Sigmoid colon (tissue), 4 donors: ENCODE data around the gene ARHGAP42.

ENCODE experiments used
- EP300 ChIP-seq, 4 donors: sonication (generic); formaldehyde crosslinking; IDR thresholded peaks; one replicate each; pipeline ENCODE4 v1.6.1; 2017; ENCODE audit warnings: antibody characterized with exemption in 4 of 4
- POLR2A ChIP-seq, 2 donors: fragments of 450-650 bp; IDR thresholded peaks; one replicate each; pipeline ENCODE4 v1.6.1; 2016; ENCODE audit warnings: antibody characterized with exemption in 2 of 2, mild to moderate bottlenecking in 2 of 2, moderate library complexity in 2 of 2
- POLR2AphosphoS5 ChIP-seq, 4 donors: sonication (generic); formaldehyde crosslinking; IDR thresholded peaks; one replicate each; pipeline ENCODE4 v1.6.1; 2017; ENCODE audit warnings: antibody characterized with exemption in 4 of 4
- TF ChIP-seq, protein P1 (sequence below), 4 experiments: fragments of 450-650 bp in 3 of 4; fragments of 200-600 bp in 1 of 4; IDR thresholded peaks; one replicate each; pipeline ENCODE4 v1.5.1; 2016 to 2019; ENCODE audit warnings: antibody characterized with exemption in 4 of 4, mild to moderate bottlenecking in 3 of 4, moderate library complexity in 2 of 4

- TF ChIP-seq, protein P1, sequence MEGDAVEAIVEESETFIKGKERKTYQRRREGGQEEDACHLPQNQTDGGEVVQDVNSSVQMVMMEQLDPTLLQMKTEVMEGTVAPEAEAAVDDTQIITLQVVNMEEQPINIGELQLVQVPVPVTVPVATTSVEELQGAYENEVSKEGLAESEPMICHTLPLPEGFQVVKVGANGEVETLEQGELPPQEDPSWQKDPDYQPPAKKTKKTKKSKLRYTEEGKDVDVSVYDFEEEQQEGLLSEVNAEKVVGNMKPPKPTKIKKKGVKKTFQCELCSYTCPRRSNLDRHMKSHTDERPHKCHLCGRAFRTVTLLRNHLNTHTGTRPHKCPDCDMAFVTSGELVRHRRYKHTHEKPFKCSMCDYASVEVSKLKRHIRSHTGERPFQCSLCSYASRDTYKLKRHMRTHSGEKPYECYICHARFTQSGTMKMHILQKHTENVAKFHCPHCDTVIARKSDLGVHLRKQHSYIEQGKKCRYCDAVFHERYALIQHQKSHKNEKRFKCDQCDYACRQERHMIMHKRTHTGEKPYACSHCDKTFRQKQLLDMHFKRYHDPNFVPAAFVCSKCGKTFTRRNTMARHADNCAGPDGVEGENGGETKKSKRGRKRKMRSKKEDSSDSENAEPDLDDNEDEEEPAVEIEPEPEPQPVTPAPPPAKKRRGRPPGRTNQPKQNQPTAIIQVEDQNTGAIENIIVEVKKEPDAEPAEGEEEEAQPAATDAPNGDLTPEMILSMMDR (IDR thresholded peaks at IDR 0.05), result no peak
- no peak for TF ChIP-seq POLR2A (IDR thresholded peaks at IDR 0.05)
- TF ChIP-seq EP300 (IDR thresholded peaks at IDR 0.05), result no peak
- TF ChIP-seq POLR2AphosphoS5 (IDR thresholded peaks at IDR 0.05), result no peak
Measured at GRCh38 chr11:100667449-100667848, 19.6 kb upstream of the ARHGAP42 start.
